Measurements from ENCODE around the gene PCNT.

Gene PCNT

GRCh38 chr21:46392921-46393320 lies 69.0 kb downstream of the PCNT start:
- H3K27me3 ChIP-seq (ENCODE audit: low read length), result no peaks in the 10 kb centered on the region
- no peaks in the 10 kb centered on the region for H3K9me3 ChIP-seq (ENCODE audit: insufficient read depth, low read length)
- H3K36me3 ChIP-seq (ENCODE audit: low read length), result no peaks in the 10 kb centered on the region
- no peak overlapping the region for H3K27ac ChIP-seq (ENCODE audit: low read depth, low read length)
- H3K4me3 ChIP-seq (ENCODE audit: insufficient read depth, low read length, poor library complexity, severe bottlenecking), result no peak overlapping the region
- no peaks in the 10 kb centered on the region for H4K20me1 ChIP-seq (ENCODE audit: low read depth, low read length)
- no peaks in the 10 kb centered on the region for H3F3A ChIP-seq (ENCODE audit: insufficient read depth)
- no peaks in the 10 kb centered on the region for H3K79me2 ChIP-seq (ENCODE audit: insufficient read depth, low read length)
- H3K9me2 ChIP-seq (replicated peaks; ENCODE audit: insufficient read depth, low read length), result no peaks in the 10 kb centered on the region
- H3K4me2 ChIP-seq (ENCODE audit: low read depth, low read length, poor library complexity, severe bottlenecking), result no peak overlapping the region
- no peak overlapping the region for H3K9ac ChIP-seq (ENCODE audit: low read length)
- no peak for TF ChIP-seq EZH2phosphoT487 (conservative IDR thresholded peaks at IDR 0.05; ENCODE audit: low read length)
- no peak for TF ChIP-seq CTCF (IDR thresholded peaks at IDR 0.05; ENCODE audit: insufficient read depth, low read length, poor library complexity, severe bottlenecking)
- no peak overlapping the region for H2AFZ ChIP-seq (ENCODE audit: low read depth, low read length, severe bottlenecking)

- H2AFZ ChIP-seq (ENCODE audit: low read depth, low read length, severe bottlenecking), result no peak overlapping the region
- H3K9ac ChIP-seq (ENCODE audit: low read length), result no peak overlapping the region
- no peaks in the 10 kb centered on the region for H3K9me3 ChIP-seq (ENCODE audit: insufficient read depth, low read length)
- H3K4me2 ChIP-seq (ENCODE audit: low read depth, low read length, poor library complexity, severe bottlenecking), result no peak overlapping the region
- H4K20me1 ChIP-seq (ENCODE audit: low read depth, low read length), result no peaks in the 10 kb centered on the region
- no peaks in the 10 kb centered on the region for H3K27me3 ChIP-seq (ENCODE audit: low read length)
- no peaks in the 10 kb centered on the region for H3K79me2 ChIP-seq (ENCODE audit: insufficient read depth, low read length)
- no peak overlapping the region for H3K27ac ChIP-seq (ENCODE audit: low read depth, low read length)
- no peaks in the 10 kb centered on the region for H3K9me2 ChIP-seq (replicated peaks; ENCODE audit: insufficient read depth, low read length)
- H3K4me3 ChIP-seq (ENCODE audit: insufficient read depth, low read length, poor library complexity, severe bottlenecking), result no peak overlapping the region
- TF ChIP-seq EZH2phosphoT487 (conservative IDR thresholded peaks at IDR 0.05; ENCODE audit: low read length), result no peak
- no peak for TF ChIP-seq CTCF (IDR thresholded peaks at IDR 0.05; ENCODE audit: insufficient read depth, low read length, poor library complexity, severe bottlenecking)
- H3K36me3 ChIP-seq (ENCODE audit: low read length), result no peaks in the 10 kb centered on the region
- no peaks in the 10 kb centered on the region for H3F3A ChIP-seq (ENCODE audit: insufficient read depth)
Measured at GRCh38 chr21:46393451-46393940, 69.5 kb downstream of the PCNT start.

GRCh38 chr21:46393941-46394594 lies 70.1 kb downstream of the PCNT start:
- no peak overlapping the region for H3K4me2 ChIP-seq (ENCODE audit: low read depth, low read length, poor library complexity, severe bottlenecking)
- H3F3A ChIP-seq (ENCODE audit: insufficient read depth), result no peaks in the 10 kb centered on the region
- no peaks in the 10 kb centered on the region for H3K27me3 ChIP-seq (ENCODE audit: low read length)
- no peaks in the 10 kb centered on the region for H3K9me2 ChIP-seq (replicated peaks; ENCODE audit: insufficient read depth, low read length)
- no peak overlapping the region for H2AFZ ChIP-seq (ENCODE audit: low read depth, low read length, severe bottlenecking)
- no peaks in the 10 kb centered on the region for H3K36me3 ChIP-seq (ENCODE audit: low read length)
- TF ChIP-seq EZH2phosphoT487 (conservative IDR thresholded peaks at IDR 0.05; ENCODE audit: low read length) (no peak), CTCF (IDR thresholded peaks at IDR 0.05; ENCODE audit: insufficient read depth, low read length, poor library complexity, severe bottlenecking) (no peak)
- no peak overlapping the region for H3K9ac ChIP-seq (ENCODE audit: low read length)
- no peaks in the 10 kb centered on the region for H4K20me1 ChIP-seq (ENCODE audit: low read depth, low read length)
- no peaks in the 10 kb centered on the region for H3K9me3 ChIP-seq (ENCODE audit: insufficient read depth, low read length)
- no peak overlapping the region for H3K27ac ChIP-seq (ENCODE audit: low read depth, low read length)
- no peak overlapping the region for H3K4me3 ChIP-seq (ENCODE audit: insufficient read depth, low read length, poor library complexity, severe bottlenecking)
- no peaks in the 10 kb centered on the region for H3K79me2 ChIP-seq (ENCODE audit: insufficient read depth, low read length)

All from SU-DHL-6 (cell line).